ENCODE results near the gene ACVR2B.

Gene ACVR2B

GRCh38 chr3:38458796-38459498 lies 5.3 kb downstream of the ACVR2B start:
- DNase-seq, result no peak

DNA sequence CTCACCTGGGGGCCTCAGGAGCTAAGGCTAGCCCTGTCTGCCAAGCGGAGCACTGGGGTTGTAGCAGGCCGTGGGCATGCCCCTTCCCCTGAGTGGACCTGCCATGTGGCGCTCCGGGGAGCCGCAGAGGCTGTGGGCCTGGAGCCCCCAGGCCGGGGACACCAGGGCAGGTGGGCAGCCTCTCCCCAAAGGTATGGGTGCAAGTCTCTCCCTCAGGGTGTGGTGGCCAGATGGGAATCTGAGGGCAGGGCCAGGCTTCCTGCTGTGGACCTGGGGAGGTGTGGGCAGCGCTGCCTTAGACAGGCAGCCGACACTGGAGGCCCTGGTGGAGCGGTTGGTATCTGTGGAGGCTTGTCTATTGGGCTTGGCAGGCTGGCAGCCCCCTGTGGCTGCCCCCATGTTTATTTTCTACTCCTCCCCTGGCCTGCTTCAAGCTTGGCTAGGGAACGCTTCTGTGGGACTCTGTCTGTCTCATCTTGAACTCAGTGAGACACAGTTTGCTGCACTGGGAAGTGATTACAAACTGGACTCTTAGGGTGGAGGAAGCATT lies 5.9 kb downstream of the ACVR2B start:
- DNase-seq, result no peak

DNA sequence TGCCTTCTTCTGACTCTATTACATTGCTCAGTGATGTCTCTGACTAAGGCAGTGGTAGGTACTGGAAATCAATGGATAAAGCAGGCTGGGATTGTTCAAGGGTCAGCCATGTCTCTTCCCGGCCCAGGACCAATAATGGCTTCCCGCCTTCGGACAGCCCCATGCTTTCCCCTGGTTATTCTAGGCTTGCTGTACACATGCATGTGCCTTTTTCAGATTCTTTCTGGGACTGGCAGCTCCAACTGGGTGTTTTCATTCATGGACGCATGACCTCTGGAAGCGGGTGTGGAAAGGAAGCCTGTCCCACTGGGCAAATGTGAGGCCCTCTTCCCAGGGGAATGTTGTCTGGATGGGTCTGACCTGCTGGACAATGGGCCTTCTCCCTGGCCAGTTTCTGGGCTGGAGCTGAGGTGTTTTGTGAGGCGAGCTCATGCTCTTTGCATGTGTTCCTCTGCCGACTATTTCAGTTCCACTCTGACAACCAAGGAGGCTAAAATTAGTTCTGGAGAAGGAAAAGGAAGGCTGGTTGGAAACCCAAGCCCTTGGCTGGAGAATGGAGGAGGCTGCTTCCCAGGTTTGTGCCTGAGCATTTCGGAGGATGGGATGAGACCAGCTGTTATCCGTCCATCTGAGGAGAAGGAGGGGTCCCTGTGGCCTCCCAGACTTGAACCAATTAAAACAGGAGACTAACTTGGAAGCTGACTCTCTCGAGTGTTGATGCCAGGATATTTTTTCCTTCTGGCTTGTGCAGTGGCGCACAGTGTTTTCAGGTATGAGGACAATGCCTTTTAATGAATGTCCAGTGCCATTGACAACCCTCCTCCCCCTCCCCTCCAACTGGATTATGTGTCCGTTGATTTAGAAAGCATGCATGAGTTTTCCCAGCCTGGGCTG lies 6.9 kb downstream of the ACVR2B start:
- no peak for DNase-seq

GRCh38 chr3:38465588-38466154 lies 12.0 kb downstream of the ACVR2B start:
- DNase-seq, result no peak

DNA sequence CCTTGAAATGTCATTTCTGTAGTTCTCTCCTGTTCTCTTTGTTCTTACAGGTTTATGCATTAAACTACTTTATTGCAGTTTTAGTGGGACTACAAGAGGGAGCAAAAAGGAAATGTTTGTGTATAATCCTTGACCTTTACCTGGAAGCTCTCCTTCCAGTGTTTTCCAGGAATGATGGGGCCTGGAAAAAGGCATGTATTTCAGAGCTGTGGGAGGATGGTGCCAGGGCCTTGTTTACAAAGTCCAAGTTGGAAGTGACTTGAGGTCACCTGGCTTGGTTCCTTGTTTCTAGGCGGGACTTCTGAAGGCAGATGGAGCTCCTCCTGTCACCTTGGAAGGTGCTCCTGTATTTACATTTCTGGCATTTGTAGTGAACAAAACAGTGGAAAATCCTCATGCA lies 15.1 kb downstream of the ACVR2B start:
- no peak for DNase-seq

- DNase-seq, result no peak
Measured at GRCh38 chr3:38469852-38470251, 16.2 kb downstream of the ACVR2B start.

DNA sequence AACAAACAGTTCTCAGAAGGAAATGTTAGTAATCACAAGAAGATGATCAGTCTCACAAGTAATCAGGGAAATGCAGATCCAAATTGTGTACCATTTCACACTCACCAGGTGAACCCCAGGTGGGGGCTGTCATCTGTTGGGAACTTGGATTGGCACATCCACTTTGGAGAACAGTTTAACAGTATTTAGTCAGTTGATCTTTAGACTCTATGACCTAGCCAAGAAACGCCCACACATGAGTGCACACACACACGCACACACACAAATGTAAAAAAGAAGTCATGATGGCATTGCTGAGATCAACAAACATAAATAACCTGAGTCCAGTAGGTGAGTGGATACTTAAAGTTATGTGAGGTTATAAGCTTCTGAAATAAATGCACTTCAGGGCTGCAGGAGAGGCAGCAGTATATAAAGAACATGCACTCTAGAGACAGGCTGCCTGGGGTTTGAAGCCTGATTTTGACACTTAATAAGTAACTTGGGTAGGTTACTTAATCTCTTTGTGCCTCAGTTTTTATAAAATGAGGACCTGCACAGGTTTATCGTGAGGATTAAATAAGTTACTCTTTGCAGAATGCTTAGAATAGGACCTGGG lies 17.7 kb downstream of the ACVR2B start:
- no peak for DNase-seq

DNA sequence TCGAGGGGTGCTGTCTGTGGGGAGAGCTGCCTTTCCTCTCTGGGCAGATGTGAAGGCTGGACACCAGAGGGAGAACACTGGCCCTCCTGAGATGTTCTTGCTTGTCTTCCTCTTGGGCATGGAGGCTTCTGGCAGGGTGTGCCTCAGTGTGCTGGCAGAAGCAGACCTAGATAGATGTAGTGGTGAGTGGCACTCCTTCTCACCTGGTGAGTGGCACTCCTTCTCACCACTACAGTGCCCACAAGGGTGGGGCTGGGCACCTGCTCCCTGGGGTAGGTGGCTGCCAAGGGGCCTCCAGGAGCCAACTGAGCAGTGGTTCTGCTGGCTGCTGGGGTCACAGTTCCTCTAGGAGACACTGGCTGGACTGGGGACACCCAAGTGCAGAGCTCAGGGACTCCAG lies 18.7 kb downstream of the ACVR2B start:
- no peak for DNase-seq

GRCh38 chr3:38473229-38473628 lies 19.5 kb downstream of the ACVR2B start:
- no peak for DNase-seq

GRCh38 chr3:38474928-38475605 lies 21.4 kb downstream of the ACVR2B start:
- no peak for DNase-seq

DNA sequence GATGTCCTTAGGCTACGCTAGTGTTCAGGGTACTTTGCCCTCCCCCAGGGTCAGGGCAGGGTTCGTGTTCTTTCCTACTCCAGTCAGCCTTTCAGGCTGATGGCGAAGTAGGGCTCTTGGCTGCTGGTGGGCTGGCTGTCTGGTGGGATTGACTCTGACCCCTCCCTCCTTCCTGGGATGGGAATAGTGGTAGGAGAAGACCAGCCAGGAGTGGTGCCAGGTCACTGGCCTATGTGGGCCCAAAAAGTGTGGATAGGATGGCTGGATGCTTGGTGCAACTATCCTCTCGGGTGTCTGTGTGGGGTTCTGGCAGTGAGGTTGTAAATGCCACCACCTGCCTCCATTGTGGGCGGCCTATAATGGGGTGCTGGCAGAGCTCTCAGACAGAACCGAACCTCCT lies 22.0 kb downstream of the ACVR2B start:
- DNase-seq, result no peak

GRCh38 chr3:38476157-38476756 lies 22.6 kb downstream of the ACVR2B start:
- DNase-seq, result no peak

- no peak for DNase-seq
Measured at GRCh38 chr3:38477057-38477820, 23.5 kb downstream of the ACVR2B start.

- no peak for DNase-seq
Measured at GRCh38 chr3:38477839-38478450, 24.3 kb downstream of the ACVR2B start.

DNA sequence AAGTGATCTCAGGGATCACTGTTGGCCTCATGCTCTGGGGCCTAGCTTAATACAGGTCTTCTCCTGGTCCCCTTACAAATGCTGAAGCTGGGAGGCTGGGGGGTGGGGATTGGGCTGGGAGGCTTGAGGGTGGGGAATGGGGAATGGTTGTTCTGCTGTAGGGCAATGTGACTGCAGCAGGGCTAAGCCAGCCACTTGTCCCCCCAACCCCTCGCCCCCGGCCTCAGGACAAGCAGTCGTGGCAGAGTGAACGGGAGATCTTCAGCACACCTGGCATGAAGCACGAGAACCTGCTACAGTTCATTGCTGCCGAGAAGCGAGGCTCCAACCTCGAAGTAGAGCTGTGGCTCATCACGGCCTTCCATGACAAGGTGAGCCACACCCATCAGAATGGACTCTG lies 25.2 kb downstream of the ACVR2B start:
- DNase-seq, result no peak

- no peak for DNase-seq
Measured at GRCh38 chr3:38479431-38480092, 25.9 kb downstream of the ACVR2B start.

DNA sequence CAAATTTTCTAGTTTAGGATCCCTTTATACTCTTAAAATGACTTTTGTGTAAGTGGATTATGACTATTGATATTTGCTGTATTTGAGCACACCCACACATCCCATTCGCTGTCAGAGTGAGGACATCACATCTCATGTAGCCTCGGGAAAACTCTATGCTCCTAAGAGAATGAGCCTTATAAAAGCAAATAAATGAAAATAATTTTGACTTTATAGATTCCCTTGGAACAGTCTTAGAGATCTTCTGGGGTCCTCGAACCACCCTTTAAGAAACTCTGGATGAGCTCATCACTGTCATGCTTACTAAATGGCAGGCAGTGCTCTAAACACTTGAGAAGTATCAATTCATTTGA lies 26.4 kb downstream of the ACVR2B start:
- no peak for DNase-seq

DNA sequence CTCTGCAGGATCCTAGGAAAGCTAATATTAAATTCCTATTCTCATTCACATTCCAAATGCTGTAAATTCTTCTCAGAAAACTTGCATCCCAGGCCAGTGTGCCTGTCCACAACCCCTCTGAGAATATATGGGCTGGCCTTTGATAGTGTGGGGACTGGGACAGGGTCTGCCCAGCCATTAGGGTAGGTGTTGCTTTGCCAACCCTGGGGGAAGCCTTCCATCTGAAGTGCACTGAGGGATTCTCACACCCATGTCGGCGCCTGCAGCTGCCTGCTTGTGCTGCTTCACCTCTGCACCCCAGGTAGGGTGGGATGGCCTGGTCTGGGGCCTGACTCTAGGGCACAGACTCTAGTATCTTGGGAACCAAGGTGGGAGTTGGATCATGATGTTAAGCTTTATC lies 27.2 kb downstream of the ACVR2B start:
- no peak for DNase-seq

DNA sequence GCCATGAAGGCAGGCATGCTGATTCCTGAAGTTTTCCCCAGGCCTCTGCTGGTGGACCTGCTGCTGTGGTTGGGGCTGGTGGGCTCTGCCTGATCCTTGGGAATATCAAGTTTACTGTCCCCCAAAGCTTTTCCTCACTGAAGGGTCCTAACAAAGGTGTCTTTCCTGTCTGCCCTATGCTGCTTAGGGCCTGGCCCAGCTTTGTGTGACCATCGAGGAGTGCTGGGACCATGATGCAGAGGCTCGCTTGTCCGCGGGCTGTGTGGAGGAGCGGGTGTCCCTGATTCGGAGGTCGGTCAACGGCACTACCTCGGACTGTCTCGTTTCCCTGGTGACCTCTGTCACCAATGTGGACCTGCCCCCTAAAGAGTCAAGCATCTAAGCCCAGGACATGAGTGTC lies 29.3 kb downstream of the ACVR2B start:
- no peak for DNase-seq

DNA sequence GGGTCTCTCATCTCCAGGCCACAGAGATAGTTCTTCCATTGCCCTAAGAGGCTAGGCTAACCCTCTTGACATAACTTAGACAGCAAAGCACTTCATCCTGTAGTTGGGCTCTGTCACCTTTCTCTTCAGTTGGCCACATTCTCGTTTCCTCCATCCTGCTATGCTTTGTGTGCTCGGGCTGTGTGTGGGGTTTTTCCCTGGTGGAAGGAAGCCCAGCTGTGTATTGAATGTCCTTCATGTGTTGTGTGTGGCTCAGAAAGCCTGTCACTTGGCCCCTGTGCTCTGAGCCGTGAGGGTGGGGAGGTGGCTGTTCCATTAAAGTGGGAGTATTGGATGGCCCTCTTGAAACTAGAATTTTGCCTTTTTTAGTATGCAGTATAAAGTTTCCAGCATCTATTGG lies 33.6 kb downstream of the ACVR2B start:
- no peak for DNase-seq

- no peak for DNase-seq
Measured at GRCh38 chr3:38488949-38489348, 35.3 kb downstream of the ACVR2B start.
